ENCODE data around the gene CNTN1. TPM values are rescaled to one million over a fixed set of nuclear protein-coding genes. Genes with fewer than 3 reads are reported as not detected.

CNTN1 gene
- total RNA-seq, 1 experiment from 2014 or later, result 3.0 TPM

DNA sequence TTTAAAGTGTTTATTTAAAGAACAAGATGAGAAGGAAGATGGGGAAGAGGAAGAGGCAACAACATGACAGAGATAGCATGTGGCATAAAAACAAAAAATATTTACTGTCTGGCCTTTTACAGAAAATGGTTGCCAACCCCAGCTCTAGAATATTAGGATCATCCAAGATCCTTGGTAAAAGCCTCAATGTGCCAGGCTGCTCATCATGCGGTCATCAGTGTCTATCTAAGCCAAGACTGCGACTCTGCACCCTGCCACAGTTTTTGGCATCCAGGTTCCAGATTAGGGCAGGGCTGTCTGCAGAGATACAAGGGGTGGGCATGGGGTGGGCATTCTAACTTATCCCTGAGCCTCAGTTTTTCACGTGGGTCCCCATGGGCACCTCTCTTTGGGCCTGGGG lies 46.9 kb upstream of the CNTN1 start:
- Histone ChIP-seq H3K27me3 (ENCODE audit: insufficient read depth, low read length) (no peaks in the 10 kb centered on the region), H3K4me2 (ENCODE audit: low read length) (no peak overlapping the region), H3K9me3 (ENCODE audit: control insufficient read depth in 1 of 2, insufficient read depth in 1 of 2, low read depth in 1 of 2, low read length in 2 of 2) (no peaks in the 10 kb centered on the region), H3K36me3 (ENCODE audit: control insufficient read depth in 1 of 2, insufficient read depth in 2 of 2, low read length in 2 of 2) (no peaks in the 10 kb centered on the region), H3K9me2 (ENCODE audit: insufficient read depth) (no peaks in the 10 kb centered on the region), H3K9ac (ENCODE audit: low read length) (no peak overlapping the region), H3K79me2 (ENCODE audit: insufficient read depth, low read length) (no peaks in the 10 kb centered on the region), H2AFZ (ENCODE audit: low read depth, low read length, poor library complexity, severe bottlenecking) (no peak overlapping the region), H3K27ac (ENCODE audit: low read depth, low read length) (no peak overlapping the region), H3K4me1 (ENCODE audit: control insufficient read depth in 1 of 2, insufficient read depth in 2 of 2, low read length in 2 of 2) (no peaks in the 10 kb centered on the region), H3K4me3 (replicated peaks in 1 of 2; ENCODE audit: low read depth in 1 of 2, low read length in 2 of 2) (no peak overlapping the region), H4K20me1 (ENCODE audit: insufficient read depth) (no peaks in the 10 kb centered on the region)
- intact Hi-C loops (cut with micrococcal nuclease), result no loop called here
- TF ChIP-seq JUND (IDR thresholded peaks at IDR 0.05), result no peak
- TF ChIP-seq CBX3 (IDR thresholded peaks at IDR 0.05; ENCODE audit: low read depth), result no peak
- no peak for TF ChIP-seq ZNF274 (IDR thresholded peaks at IDR 0.05; ENCODE audit: low read depth, low read length)
- ChIA-PET RAD21 (ENCODE audit: low non-redundant PET in 1 of 2, low total read pairs in 2 of 2, uncharacterized antibody in 2 of 2, unreplicated experiment in 2 of 2) (no interaction called here), CTCF (no interaction called here), POLR2A (no interaction called here)
- ATAC-seq (no peak), DNase-seq (ENCODE audit: low read depth, low spot score) (no peak)
- BruUV-seq (replicated peaks), result no TSS peak

DNA sequence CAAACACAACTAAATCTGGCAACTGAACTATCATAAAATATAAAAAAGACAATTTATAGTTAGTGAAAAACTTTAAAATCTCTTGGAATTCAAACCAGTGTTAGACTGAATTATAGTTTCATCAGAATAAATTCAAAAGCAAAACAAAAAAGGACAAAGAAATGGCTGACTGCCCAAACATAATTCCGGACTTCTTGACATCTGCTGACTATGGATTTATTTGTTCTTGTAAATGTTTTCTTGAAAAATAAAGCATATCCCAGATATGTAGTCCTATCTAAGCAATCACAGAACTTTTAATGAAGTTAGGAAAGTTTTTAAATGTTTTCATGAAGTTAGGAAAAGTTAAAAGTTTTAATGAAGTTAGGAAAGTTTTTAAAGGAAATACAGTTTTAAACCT lies 45.8 kb upstream of the CNTN1 start:
- no peak for DNase-seq (ENCODE audit: low read depth, low spot score)
- Histone ChIP-seq H3K4me3 (replicated peaks in 1 of 2; ENCODE audit: low read depth in 1 of 2, low read length in 2 of 2) (no peak overlapping the region), H3K9ac (ENCODE audit: low read length) (no peak overlapping the region), H3K27ac (ENCODE audit: low read depth, low read length) (no peak overlapping the region), H3K4me1 (ENCODE audit: control insufficient read depth in 1 of 2, insufficient read depth in 2 of 2, low read length in 2 of 2) (no peaks in the 10 kb centered on the region), H3K9me2 (ENCODE audit: insufficient read depth) (no peaks in the 10 kb centered on the region), H3K4me2 (ENCODE audit: low read length) (no peak overlapping the region), H3K79me2 (ENCODE audit: insufficient read depth, low read length) (no peaks in the 10 kb centered on the region), H2AFZ (ENCODE audit: low read depth, low read length, poor library complexity, severe bottlenecking) (no peak overlapping the region), H3K9me3 (ENCODE audit: control insufficient read depth in 1 of 2, insufficient read depth in 1 of 2, low read depth in 1 of 2, low read length in 2 of 2) (no peaks in the 10 kb centered on the region; a peak in 1 of 4 replicates), H3K27me3 (ENCODE audit: insufficient read depth, low read length) (no peaks in the 10 kb centered on the region), H3K36me3 (ENCODE audit: control insufficient read depth in 1 of 2, insufficient read depth in 2 of 2, low read length in 2 of 2) (no peaks in the 10 kb centered on the region), H4K20me1 (ENCODE audit: insufficient read depth) (no peaks in the 10 kb centered on the region)
- CTCF ChIA-PET, result no interaction called here
- no TSS peak for BruUV-seq (replicated peaks)
- RAD21 ChIA-PET (ENCODE audit: low non-redundant PET in 1 of 2, low total read pairs in 2 of 2, uncharacterized antibody in 2 of 2, unreplicated experiment in 2 of 2), result no interaction called here
- no peak for TF ChIP-seq EZH2phosphoT487 (IDR thresholded peaks at IDR 0.05; ENCODE audit: borderline replicate concordance)
- no peak for TF ChIP-seq CEBPB (IDR thresholded peaks at IDR 0.05; ENCODE audit: low read depth)
- TF ChIP-seq REST (IDR thresholded peaks at IDR 0.05; ENCODE audit: low read depth), result no peak
- no peak for TF ChIP-seq SIN3A (IDR thresholded peaks at IDR 0.05; ENCODE audit: low read depth)
- no peak for TF ChIP-seq SP1 (IDR thresholded peaks at IDR 0.05; ENCODE audit: low read depth)
- TF ChIP-seq EZH2 (IDR thresholded peaks at IDR 0.05), result no peak
- TF ChIP-seq RAD21 (IDR thresholded peaks at IDR 0.05; ENCODE audit: low read depth), result no peak
- no peak for TF ChIP-seq CBX3 (IDR thresholded peaks at IDR 0.05; ENCODE audit: low read depth)
- TF ChIP-seq TCF7L2 (IDR thresholded peaks at IDR 0.05; ENCODE audit: borderline replicate concordance, extremely low read depth, insufficient read depth, insufficient read length), result no peak
- TF ChIP-seq ATF3 (IDR thresholded peaks at IDR 0.05), result no peak
- no peak for TF ChIP-seq ZFX (IDR thresholded peaks at IDR 0.05)
- TF ChIP-seq ZNF274 (IDR thresholded peaks at IDR 0.05; ENCODE audit: low read depth, low read length), result no peak
- no peak for TF ChIP-seq POLR2AphosphoS5 (IDR thresholded peaks at IDR 0.05; ENCODE audit: low read depth, low read length)
- TF ChIP-seq, protein P1, sequence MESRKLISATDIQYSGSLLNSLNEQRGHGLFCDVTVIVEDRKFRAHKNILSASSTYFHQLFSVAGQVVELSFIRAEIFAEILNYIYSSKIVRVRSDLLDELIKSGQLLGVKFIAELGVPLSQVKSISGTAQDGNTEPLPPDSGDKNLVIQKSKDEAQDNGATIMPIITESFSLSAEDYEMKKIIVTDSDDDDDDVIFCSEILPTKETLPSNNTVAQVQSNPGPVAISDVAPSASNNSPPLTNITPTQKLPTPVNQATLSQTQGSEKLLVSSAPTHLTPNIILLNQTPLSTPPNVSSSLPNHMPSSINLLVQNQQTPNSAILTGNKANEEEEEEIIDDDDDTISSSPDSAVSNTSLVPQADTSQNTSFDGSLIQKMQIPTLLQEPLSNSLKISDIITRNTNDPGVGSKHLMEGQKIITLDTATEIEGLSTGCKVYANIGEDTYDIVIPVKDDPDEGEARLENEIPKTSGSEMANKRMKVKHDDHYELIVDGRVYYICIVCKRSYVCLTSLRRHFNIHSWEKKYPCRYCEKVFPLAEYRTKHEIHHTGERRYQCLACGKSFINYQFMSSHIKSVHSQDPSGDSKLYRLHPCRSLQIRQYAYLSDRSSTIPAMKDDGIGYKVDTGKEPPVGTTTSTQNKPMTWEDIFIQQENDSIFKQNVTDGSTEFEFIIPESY (IDR thresholded peaks at IDR 0.05; ENCODE audit: extremely low read depth, insufficient replicate concordance, low read length), result no peak
- no peak for TF ChIP-seq YY1 (IDR thresholded peaks at IDR 0.05; ENCODE audit: extremely low read depth, insufficient replicate concordance, low read depth, low read length)
- POLR2A ChIA-PET, result no interaction called here
- ATAC-seq, result no peak
- intact Hi-C loops (cut with micrococcal nuclease), result no loop called here

All from HCT116 (cell line).